Mammary epithelial cell (primary cell): ENCODE results near the gene PRDM2.

Experiments
- EZH2 ChIP-seq: IDR thresholded peaks from 2 replicates; pipeline ENCODE4 v1.6.1; 2012; ENCODE audit warnings: low read length, inconsistent platforms, borderline replicate concordance
- TF ChIP-seq, protein P1 (sequence below), 2 donors: IDR thresholded peaks in 1 of 2; conservative IDR thresholded peaks in 1 of 2; 2 replicates each; pipeline ENCODE4 v1.5.1; 2011 to 2012; ENCODE audit warnings: inconsistent platforms in 2 of 2, low read length in 2 of 2, mild to moderate bottlenecking in 2 of 2, control low read depth in 1 of 2, low read depth in 1 of 2; ENCODE audit not compliant: insufficient read depth in 1 of 2; ENCODE audit errors: extremely low read depth in 1 of 2

DNA sequence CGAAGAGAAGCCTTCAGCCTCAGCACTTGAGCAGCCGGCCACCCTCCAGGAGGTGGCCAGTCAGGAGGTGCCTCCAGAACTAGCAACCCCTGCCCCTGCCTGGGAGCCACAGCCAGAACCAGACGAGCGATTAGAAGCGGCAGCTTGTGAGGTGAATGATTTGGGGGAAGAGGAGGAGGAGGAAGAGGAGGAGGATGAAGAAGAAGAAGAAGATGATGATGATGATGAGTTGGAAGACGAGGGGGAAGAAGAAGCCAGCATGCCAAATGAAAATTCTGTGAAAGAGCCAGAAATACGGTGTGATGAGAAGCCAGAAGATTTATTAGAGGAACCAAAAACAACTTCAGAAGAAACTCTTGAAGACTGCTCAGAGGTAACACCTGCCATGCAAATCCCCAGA lies 78.4 kb downstream of the PRDM2 start:
- TF ChIP-seq, protein P1, sequence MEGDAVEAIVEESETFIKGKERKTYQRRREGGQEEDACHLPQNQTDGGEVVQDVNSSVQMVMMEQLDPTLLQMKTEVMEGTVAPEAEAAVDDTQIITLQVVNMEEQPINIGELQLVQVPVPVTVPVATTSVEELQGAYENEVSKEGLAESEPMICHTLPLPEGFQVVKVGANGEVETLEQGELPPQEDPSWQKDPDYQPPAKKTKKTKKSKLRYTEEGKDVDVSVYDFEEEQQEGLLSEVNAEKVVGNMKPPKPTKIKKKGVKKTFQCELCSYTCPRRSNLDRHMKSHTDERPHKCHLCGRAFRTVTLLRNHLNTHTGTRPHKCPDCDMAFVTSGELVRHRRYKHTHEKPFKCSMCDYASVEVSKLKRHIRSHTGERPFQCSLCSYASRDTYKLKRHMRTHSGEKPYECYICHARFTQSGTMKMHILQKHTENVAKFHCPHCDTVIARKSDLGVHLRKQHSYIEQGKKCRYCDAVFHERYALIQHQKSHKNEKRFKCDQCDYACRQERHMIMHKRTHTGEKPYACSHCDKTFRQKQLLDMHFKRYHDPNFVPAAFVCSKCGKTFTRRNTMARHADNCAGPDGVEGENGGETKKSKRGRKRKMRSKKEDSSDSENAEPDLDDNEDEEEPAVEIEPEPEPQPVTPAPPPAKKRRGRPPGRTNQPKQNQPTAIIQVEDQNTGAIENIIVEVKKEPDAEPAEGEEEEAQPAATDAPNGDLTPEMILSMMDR (conservative IDR thresholded peaks at IDR 0.05 in 1 of 2, IDR thresholded peaks at IDR 0.05 in 1 of 2; ENCODE audit: extremely low read depth in 1 of 2, insufficient read depth in 1 of 2, low read depth in 1 of 2, low read length in 2 of 2), result no peak
- no peak for TF ChIP-seq EZH2
